Putamen (tissue), 1 donor: ENCODE measurements around the gene PRRC1.
A peak's percentile ranks its signal among the peaks of the same experiment; 100 is the strongest.
"Not testable (repeated sequence)": the region's sequence is repeated elsewhere in the genome, so short reads cannot be mapped to it uniquely, and the experiment has no call there.

Source experiments
- DNase-seq: peaks from one replicate; pipeline ENCODE4 v3.0.0-alpha.2; 2016; ENCODE audit warnings: low spot score

The PRRC1 gene

DNA sequence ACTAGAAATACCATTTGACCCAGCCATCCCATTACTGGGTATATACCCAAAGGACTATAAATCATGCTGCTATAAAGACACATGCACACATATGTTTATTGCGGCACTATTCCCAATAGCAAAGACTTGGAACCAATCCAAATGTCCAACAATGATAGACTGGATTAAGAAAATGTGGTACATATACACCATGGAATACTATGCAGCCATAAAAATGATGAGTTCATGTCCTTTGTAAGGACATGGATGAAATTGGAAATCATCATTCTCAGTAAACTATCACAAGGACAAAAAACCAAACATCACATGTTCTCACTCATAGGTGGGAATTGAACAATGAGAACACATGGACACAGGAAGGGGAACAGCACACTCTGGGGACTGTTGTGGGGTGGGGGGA, 27.8 kb downstream of the PRRC1 start:
- not testable (repeated sequence) for DNase-seq

DNA sequence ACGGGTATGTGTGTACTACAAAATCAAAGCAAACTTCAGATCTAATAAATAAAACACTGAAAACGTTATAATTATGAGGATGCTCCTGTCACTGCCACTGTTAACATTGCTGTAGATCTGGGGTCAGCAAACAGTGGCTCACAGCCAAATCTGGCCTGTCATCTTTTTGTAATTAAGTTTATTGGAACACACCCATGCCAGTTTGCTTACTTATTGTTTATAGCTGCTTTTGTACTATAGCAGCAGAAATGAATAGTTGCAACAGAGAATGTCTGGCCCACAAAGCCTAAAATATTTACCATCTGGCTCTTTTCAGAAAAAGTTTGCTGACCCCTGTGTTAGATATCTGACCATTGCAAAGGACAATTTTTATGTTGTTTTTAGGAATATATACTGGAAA, 32.1 kb downstream of the PRRC1 start:
- DNase-seq, result no peak

DNA sequence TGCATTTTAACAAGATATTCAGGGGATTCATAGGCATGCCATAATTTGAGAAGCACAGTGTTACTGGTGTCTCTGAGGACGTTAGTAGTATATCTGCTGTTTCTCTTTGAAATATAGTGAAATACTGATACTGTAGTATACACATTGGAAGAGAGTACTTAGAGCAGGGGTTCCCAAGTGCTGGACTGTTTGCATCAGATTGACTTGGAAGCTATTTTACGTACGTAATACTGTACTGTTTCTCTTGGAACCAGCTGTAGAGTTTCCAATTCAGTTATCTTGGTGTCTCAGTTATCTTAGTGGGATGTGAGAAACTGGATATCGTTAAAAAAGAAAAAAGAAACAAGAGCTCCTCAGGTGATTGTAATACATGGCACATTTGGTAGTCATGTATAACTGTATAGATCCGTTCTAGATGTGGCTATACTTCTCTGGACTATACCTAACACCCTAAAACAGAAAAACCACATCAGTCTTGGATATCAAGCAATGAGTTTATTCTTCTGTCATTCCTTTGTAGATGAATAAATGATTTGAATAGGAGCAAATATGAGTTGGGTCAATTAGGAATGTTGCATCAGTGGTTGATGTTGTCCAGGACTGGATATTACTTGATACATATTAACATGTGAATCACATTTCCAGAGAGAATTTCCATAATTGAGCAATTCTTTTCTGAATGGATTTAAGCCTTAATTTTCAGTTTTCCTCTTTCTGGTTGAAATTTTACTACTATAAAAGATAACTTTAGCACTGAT, 33.4 kb downstream of the PRRC1 start:
- no peak for DNase-seq

DNA sequence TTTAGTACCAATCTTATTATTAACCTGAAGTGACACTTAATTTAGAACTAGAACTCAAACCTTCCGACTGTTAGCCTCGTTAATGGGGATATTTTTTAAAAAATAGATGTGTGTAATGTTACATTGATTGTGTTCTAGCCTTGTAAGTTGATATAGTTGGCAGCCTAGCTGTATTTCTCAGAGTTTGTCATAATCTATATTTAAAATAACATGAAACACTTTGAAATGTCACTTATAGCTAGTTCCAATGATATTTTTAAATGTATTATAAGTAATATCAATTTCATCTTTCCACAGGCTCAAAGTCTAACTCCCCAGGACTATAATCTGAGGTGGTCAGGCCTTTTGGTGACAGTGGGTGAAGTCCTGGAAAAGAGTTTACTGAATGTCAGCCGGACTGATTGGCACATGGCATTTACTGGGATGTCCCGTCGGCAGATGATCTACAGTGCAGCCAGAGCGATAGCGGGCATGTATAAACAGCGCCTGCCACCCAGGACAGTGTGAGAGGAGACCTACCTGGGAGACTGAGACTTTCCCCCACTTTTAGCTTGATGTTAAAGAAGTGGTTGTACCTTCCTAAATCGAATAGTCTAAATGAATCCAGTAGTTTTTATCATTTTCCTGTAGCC, 34.1 kb downstream of the PRRC1 start:
- DNase-seq, result no peak

DNA sequence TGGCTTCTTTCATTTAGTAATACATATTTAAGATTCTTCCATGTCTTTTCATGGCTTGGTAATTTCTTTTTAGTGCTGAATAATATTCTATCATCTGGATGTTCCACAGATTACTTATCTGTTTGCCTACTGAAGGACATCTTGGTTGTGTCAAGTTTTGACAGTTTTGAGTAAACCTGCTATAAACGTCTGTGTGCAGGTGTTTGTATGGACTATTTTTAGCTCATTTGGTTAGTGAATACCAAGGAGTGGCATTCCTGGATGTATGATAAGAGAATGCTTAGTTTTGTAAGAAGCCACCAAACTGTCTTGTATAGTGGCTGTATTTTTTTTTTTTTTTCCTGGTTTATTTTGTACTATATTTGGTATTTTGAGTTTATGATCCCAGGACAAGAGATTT, 38.4 kb downstream of the PRRC1 start:
- DNase-seq, result no peak

DNA sequence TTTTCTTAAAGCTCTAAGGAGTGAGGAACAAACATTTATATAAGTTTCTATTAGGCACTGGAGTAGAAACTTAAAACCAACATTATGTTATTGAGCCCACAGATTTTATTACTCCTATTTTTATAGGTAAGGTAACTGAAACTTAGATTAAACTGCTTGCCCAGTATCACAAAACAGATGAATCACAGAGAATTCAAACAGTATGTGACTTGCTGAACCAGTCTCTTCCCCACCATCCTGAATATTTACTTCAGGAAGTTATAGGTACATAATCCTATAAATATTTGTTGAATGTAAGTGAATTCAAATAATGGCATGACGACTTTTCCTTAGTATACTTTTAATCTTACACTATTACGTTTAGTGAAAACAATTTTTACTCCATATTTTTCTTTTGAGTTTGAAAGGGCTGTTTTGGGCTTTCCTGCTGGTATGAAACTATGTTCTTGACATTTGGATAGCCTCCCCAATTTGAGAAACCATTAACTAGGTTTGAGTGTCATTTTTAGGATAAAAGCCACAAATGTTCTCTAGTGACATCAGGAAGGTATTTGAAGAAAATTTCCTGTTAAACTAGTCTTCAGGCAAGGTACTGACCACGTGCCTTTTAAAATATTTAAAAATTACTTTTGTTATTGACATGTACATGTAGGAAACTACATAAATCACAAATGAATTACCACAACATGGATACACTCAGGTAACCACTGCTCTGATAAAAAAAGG, 39.3 kb downstream of the PRRC1 start:
- no peak for DNase-seq

DNA sequence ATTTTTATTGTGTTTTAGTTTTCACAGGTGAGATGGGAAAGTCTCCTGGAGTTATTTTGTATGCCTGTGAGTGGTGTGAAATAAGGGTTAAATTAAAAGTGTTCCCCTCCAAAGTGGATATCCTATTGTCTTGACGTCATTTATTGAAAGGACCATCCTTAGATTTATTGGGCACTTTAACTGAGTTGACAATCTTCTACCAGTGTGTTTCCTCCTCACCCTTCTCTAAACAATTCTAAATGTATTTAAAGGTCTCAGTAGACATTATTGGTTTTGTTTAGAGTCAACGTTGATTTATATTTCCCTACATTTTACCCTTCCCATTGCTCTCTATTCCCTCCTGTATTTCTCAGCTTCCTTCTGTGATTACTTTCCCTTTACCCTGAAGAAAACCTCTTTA, 40.8 kb downstream of the PRRC1 start:
- DNase-seq, result no peak

DNA sequence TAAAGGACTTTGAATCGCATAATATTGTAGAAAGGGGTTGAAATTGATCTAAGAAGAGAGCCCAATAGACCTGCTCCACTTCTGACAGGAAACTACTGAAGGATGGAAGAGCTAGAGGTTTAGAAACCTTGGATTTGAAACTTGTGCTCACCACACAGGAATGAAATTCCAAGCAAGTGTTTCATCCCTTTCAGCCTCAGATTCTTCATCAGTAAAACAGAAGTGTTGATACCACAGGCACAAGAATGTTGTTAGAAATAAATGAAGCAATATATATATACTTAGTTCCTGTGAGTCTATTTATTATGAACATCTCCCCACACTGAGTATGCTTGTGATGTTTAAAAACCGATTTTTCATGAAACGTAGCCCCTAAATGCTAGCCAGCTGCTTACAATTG, 43.8 kb downstream of the PRRC1 start:
- DNase-seq, result no peak

DNA sequence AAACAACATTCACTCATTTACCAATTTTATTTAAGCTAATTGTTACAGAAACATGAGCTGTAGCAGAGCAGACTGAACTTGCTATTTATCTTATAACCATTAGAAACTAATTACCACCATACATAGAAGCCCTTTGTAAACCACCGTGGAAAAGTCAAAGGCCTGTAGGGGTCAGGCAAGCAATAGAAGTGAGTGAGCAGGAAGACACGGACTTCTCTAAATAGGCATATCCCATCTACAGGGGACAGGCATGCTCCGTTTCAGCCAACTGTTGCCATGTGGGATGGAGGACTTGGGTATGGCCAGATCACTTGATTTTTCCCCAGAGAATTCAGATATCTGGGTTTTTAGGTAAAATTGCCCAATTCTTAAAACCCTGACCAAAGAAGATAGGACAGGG, 44.8 kb downstream of the PRRC1 start:
- DNase-seq, result peak; percentile 5

DNA sequence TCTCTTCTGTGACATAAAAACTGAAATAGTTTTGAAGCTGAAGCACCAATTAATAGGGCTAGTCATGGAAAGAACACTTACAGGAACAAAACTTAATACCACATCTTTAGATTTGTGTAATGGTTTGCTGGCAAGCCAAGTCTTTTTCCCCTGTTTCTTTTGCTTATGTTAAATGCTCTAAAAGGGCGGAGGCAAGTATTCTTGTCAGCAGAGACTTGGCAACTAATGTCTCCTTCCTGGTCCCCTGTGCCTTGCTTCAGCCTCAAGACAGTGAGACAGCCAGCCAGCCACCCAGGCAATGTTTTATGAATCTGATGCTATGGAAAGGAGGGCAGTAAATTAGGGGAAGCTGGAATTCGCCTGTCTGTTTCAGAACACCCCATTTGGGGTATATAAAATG, 45.7 kb downstream of the PRRC1 start:
- DNase-seq, result no peak

DNA sequence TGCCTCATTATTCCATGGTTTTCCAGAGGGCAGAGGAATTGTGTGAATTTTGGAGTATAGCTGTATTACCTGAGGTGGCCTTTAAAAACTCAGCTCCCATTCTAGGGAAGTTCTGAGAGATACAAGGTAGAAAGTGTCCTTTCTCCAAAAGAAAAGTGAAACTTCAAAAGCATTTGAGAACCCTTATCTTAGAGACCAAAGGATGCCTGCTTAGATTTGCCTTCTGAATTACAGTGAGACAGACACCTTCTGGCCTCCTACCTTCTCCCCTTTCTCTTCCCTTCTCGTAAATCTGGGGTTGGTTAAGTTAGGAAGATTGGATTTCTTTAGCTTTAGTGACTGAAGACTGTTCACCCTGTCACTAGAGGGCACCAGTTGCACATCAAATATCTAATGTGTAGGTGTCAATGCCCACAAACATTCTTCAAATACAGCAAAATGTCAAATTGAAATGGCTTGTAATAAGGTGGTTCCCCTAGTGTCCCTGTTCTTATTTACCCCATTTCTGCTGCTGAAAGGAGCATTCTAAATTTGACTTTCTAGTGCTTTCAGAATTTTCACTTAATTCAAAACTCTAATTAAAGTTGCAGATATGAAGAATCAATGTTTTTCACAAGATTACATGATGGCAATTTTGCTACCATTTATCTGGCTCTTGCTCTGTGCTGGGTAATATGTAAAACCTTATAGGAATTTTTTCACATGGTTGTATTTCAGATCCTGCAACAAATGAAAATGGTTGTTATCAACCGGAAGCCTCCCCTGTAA, 46.7 kb downstream of the PRRC1 start:
- DNase-seq, result peak; percentile 34

DNA sequence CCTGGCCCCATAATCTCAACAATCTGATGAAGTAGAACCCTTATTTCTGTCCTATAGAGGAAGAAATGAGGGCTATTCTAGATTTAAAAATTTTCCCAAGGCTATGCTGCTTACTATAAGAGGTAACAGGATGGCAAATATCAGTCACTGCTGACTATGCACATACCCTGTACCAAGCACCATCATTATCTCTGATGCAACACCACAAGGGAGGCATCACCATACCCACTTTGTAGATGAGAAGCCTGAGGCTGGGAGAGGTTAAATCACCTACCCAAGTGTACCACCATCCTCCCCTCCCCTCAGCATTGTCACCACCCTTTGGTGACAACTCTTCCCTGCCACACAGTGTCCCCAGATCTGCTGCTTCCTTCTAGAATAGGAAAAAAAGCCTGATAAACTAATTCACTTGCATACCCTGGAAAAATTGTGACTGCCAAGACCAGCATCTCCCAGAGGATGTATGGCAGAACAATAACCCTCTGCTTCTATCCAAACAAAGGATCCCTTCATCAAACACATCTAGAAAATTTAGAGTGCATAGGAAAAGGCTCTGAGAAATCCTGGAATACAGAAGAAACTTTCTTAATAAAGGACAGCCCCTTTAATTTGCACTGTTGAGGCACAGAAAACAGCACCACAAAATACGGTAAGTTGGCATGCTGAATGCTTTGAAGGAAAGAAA, 48.3 kb downstream of the PRRC1 start:
- no peak for DNase-seq

DNA sequence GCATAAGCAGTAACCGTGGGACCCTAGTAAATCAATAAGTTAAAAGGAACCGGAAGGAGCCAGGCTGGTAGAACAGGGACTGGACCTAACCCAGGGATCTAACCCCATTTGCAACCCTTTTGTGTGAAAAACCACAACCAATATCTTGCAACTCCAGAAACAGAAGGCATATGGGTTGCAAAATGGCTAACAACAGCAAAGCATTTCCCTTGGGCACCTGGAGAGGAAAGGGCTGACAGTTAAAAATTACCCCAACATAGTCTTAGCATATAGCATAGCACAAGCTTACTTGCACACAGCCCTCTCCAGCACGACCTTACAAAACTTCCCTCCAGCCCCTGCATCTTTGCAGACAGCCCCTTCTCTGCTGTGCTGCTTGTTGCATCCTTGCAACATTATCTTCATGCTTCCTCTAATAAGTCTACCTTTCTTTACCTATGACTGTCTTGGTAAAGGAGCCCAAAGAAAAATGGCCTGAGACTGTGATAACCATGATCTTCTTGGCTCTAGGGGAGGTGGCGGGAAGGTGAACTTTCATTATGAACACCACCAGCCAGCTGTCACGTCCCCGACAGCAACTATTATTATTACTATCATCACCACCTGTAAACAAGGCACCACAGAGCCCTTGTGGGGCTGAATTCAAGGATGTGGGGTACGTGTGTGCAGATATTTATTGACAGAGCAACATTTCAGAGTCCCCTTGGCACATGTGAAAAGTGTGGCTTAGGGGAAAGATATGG, 49.8 kb downstream of the PRRC1 start:
- DNase-seq, result no peak

DNA sequence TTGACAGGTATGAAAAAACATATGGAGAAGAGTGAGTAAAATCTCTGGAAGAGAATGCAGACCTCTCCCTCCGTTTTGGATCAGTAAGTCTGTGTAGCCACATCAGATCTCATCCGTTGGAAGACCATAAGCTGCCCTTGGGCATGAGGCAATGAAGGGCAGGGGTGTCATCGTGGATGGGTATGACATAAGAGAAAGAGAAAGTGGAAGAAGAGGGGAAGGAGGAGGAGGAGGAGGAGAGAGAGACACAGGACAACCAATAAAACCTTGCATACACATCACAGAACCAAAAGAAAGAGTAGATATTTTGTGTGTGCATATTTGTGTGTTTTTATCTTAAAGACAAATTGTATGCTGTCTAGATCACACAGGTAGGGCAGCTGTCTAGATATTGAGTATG, 50.7 kb downstream of the PRRC1 start:
- DNase-seq, result no peak

DNA sequence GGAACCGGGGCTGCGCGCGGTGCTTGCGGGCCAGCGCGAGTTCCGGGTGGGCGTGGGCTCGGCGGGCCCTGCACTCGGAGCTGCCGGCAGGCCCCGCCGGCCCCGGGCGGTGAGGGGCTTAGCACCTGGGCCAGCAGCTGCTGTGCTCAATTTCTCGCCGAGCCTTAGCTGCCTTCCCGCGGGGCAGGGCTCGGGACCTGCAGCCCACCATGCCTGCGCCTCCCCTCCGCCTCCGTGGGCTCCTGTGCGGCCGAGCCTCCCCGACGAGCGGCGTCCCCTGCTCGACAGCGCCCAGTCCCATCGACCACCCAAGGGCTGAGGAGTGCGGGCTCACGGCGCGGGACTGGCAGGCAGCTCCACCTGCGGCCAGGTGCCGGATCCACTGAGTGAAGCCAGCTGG, 52.0 kb downstream of the PRRC1 start:
- not testable (repeated sequence) for DNase-seq

DNA sequence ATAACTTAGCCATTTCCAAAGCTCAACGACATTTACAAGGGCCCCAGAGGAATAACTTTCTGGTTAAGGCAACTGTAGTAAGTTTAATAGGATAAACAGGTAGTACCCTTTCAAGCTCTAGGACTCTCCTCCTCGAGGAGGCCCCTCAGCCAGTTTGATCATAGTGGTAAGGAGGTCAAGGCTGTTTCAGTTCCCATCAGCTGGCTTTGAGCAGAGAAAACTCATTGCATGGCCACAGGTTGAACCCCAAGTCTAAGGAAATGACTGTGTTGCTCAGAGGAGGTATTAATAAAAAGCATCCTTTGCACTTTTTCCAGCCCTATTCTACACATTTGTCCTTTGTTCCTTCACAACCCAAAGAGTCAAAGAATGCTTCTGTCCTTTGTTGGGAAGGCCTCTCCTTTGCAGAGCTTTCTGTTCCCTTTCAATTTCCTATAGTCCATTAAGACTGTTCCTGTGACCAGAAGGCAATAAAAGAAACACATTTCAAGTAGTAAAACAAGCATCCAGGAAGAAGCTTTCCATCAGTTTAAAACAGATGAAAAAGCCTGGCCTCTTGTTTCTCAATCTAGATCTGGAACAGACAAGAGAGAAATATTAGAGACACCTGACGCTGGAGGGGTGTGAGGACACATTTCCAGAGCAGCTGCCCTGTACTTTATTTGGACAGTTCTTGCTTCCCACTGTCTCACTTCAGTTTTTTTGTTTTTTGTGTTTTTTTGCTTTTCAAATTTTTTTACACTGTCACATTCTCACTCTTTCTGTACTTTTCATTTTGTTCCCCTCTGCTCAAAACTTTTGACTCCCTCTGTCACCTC, 54.1 kb downstream of the PRRC1 start:
- DNase-seq, result no peak

DNA sequence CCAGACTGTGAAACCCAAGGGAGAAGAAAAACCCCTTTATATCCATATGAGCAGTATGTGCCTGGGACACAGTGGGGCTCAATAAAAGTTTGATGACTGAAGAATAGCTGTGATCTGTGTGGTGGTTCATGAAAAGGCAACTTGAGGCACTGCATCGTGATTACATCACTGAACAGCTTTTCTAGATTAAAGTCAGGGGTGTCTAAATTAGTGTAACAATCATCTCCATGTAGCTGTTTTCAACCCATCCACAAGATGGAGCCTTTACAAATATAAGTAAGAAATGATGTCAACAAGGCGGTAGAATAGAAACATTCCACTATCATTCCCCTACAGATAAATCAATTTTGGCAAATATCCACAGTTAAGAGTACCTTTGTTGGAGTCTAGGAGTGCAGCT, 55.5 kb downstream of the PRRC1 start:
- DNase-seq, result no peak

DNA sequence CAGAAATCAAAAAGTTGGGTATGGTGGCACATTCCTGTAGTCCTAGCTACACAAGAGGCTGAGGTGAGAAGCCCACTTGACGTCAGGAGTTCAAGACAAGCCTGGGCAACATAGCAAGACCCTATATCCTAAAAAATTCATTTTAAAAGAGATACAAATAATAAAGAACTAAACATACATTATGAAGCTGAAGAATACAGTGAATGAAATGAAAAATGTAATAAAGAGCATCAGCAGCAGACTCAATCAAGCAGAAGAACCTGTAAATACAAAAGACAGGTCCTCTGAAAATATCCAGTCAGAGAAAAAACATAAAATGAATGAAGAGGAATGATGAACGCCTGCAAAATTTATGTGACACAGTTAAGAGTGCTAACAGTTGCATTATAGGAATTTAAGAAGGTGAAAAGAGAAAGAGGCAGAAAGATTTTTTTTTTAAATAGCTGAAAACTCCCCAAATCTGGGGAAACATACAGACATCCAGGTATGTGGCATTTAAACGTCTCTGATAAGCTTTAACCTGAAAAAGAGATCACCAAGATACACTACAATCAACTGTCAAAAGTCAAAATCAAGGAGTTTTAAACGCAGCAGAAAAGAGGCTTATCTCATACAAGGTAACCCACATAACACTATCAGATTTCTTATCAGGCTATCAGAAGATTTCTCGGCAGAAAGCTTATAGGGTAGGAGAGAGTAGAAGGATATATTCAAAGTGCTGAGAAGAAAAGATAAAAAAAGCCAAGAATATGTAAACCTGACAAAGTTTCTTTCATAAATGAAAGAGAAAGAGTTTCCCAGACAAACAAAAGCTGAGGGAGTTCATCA, 57.6 kb downstream of the PRRC1 start:
- DNase-seq, result no peak

DNA sequence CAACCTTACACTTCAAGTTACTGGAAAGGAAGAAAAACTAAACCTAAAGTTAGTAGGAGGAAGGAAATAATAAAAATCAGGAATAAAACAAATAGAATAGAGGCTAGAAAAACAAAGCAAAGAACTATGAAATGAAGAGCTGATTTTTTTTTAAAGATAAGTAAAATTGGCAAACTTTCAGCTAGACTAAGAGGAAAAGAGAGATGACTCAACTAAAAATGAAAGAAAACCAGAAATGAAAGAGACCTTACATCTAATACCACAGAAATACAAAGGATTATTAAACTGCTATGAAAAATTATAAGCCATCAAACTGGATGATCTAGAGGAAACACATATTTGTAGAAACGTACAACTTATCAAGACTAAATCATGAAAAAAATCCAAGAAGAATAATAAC, 60.0 kb downstream of the PRRC1 start:
- DNase-seq, result no peak
